ENCODE measurements around the gene BCL6B.

GRCh38 chr17:7067198-7067597 lies 44.3 kb downstream of the BCL6B start:
- TF ChIP-seq, protein P1, sequence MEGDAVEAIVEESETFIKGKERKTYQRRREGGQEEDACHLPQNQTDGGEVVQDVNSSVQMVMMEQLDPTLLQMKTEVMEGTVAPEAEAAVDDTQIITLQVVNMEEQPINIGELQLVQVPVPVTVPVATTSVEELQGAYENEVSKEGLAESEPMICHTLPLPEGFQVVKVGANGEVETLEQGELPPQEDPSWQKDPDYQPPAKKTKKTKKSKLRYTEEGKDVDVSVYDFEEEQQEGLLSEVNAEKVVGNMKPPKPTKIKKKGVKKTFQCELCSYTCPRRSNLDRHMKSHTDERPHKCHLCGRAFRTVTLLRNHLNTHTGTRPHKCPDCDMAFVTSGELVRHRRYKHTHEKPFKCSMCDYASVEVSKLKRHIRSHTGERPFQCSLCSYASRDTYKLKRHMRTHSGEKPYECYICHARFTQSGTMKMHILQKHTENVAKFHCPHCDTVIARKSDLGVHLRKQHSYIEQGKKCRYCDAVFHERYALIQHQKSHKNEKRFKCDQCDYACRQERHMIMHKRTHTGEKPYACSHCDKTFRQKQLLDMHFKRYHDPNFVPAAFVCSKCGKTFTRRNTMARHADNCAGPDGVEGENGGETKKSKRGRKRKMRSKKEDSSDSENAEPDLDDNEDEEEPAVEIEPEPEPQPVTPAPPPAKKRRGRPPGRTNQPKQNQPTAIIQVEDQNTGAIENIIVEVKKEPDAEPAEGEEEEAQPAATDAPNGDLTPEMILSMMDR (IDR thresholded peaks at IDR 0.05): no peak
- no peak for TF ChIP-seq ZFX (IDR thresholded peaks at IDR 0.05; ENCODE audit: borderline replicate concordance)

Measured in 22Rv1 (cell line).